ENCODE measurements around the gene KAZN.

KAZN gene

DNA sequence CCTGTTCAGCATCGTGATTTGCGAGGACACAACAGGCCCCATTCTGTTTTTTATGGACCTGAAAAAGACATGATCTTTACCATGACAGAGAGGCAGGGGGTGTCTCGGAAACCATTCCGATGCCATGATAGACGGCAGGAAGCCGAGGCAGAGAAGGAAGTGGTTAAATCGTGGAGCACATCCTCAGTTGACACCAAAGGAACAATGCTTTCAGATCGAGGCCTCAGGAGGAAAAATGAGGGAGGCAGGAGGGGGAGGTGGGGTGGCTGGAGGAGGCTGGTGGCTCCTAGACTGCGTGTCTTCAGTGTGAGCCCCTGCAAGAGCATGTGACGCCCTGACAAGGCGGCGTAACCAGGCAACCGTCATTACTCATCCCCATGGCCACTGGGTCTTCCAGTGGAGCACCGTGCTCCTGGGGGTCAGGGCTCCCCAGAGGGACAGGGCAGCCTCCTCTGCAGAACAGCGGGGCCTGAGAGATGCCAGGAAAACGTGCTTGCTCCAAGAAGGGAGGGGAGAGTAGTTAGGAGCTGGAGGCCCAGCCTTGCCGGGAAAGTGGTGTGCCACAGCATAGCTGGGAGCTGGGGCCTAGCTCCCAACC, 382.2 kb downstream of the KAZN start:
- DNase-seq (ENCODE audit: low read depth): no peak

DNA sequence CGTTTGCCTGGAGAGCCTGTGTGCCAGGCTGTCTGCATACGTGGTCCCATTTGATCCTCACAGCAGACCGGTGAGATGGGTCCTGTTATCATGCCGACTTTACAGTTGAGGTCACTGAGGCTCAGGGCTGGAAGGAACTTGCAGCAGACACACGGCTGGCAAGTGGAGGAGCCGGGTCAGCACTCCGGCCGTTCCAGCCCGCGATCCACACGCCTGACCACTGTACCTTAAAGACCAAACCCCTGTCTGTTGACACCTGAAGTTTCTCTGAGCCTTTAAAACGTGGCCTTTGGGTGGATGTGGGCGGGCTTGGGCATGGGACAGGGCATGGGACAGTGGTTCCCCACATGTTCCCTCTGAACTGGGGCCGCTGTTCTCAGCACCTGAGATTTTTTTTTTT, 383.5 kb downstream of the KAZN start:
- DNase-seq (ENCODE audit: low read depth): no peak

DNA sequence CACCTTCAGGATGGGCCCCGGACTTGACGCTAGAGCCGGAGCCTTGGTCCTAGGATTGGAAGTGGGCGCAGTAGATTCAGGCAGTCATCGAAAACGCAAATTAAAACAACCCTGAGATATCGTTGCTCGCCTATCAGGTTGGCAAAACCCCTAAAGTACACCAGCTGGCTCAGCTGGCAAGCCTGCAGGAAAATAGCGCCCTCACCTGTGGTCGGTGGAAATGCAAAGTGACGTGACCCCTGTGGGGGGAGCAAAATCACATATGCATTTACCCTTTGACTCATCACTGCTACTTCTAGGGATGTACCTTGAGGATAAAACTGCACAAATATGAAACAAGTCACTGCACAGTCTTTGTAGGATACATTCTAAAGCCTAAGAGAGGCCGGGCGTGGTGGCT, 384.8 kb downstream of the KAZN start:
- DNase-seq (ENCODE audit: low read depth): no peak

DNA sequence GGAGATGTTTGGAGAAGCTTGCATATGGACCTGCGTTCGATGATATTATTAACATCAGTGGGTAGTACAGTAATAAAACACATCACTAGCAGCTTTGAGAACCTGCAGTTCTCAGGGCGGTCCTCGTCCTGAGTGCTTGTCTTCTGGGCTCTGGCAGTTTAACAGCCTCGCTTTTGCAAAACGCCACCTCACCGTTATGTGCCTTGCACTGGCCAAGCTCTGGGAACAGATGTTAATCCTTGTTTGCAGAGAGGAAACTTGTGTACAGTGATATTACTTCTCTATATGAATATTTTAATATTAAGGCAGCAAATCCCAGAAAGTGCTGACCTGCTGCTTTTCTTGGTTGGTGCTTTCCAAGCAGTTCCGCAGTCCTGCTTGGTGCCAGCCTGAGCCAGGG, 387.7 kb downstream of the KAZN start:
- no peak for DNase-seq (ENCODE audit: low read depth)

DNA sequence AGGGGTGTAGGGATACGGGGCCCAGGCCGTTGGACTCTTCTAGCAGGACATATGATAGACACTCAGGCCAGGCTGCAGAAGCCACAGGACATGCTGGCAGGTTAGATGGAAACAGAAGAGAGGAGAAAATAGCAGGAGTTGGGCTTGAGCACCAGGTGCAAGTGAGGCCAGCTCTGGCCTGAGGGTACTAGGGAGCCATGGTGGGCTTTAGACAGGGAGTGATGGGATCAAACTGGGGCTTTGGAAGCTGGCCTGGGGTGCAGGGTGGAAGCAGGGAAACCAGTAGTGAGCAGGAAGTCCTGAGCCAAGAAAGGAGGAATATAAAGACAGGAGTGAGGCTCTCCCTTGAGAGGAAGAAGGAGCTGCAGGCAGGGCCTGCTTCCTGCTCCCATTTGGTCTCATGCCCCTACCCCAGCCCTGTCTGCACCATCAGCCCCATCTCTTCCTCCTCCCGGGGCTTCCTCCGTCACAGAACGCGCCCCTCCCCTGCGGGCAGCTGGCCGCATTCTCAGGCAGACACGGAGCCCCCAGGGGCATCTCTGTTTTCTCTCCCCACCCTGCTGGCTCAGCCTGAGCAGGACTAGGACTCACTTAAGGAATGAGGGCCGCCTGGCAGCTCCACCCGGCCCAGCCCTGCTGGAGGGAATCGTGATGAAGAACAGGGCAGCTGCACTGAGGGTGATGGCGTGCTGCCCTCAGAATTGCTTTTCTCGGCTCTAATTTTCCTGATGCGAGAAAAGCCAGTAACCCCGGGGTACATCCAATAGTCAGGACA, 389.5 kb downstream of the KAZN start:
- no peak for DNase-seq (ENCODE audit: low read depth)

DNA sequence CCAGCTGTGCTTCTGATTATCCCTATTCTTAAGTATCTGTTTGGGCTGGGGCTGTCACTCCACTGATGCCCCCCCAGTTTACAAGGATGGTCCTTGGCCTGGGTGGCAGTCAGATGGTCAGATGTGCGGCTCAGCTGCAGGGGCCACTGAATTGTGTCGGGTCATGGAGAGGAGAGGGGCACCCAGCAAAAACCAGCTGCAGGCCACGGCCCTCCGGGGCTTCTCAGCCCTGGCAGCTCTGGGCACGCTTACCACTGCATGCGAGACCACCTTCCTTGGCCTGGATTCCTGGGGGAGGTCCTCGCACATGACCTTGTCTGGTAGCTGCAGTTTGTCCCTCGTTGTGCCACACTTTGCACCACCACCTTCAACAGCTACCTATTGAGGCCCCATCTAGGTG, 390.2 kb downstream of the KAZN start:
- DNase-seq (ENCODE audit: low read depth): no peak

- DNase-seq (ENCODE audit: low read depth): no peak
Observed at GRCh38 chr1:14989931-14990728, 391.6 kb downstream of the KAZN start.

DNA sequence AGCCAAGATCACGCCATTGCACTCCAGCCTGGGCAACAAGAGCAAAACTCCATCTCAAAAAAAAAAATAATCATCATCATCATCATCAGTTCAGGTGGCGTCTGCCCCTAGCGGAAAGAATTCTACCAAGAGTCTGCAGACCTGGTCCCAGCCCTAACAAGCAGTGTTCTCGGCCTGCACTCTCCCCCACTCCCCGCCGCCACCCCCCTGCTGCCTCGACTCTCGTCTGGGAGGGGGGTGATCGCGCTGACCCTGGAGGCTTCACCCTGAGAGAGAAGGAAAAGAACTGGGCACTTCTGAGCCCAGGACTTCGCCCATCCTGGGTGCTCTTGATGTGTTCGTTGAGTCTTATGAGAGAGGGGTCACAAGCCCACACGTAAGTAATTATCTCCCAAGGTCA, 394.9 kb downstream of the KAZN start:
- DNase-seq (ENCODE audit: low read depth): no peak

DNA sequence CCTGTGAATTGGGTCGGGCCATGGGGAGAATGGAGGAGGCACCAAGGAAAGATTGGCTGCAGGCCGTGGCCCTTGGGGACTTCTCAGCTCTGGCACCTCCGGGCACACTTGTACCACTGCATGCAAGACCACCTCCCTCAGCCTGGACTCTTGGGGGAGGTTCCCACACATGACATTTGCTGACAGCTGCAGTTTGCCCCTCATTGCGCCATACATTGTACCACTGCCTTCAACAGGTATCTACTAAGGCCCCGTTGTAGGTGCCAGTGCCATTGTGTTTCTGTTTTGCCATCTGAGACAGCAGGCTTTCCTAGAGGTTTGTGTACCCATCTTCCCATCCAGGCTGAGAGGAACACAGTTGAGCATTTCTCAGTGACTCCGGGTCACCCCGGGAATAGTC, 395.7 kb downstream of the KAZN start:
- DNase-seq (ENCODE audit: low read depth): no peak

GRCh38 chr1:14994841-14995437, 396.5 kb downstream of the KAZN start:
- no peak for DNase-seq (ENCODE audit: low read depth)

DNA sequence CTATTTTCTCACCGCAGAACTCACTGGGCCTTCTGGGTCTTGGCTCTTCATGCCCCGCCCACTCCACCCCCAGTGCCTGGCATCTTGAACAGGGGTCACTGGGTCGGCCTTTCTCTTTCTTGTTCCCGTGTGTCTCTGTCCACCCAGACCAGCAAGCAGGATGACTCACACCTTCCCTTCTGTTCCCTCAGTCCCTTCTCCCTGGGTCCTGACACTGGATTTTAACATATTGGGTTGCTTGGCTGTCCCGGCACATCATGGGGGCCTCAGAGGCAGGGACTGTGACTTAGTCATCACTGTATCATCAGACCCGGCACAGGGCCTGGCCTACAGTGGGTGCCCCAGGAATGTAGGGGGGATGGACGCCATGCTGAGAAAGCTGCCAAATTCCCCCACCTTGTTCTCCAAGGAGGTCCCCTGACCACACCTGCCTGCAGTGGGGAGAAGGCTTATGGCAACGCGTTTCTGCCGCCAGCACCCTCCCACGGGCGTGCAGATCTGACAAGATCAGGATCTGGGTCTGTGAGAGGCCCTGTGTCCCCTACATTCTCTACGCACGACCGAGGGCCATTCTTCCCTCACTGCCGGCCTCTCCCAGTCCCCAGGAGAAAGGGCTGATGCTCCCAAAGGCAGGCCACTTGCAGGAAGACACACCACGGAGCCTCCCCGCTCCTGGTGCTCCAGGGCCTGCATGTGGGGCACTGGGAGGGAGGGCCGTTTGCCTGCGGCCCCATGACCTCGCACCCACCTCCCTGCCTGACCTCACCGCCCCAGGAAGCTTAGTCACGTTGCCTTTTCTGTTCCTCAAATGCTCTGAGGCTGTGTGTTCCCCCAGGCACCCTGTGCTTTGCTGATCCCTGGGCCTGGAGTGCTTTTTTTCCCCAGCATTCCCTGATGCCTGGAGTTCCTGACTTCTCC, 397.9 kb downstream of the KAZN start:
- DNase-seq (ENCODE audit: low read depth): no peak

DNA sequence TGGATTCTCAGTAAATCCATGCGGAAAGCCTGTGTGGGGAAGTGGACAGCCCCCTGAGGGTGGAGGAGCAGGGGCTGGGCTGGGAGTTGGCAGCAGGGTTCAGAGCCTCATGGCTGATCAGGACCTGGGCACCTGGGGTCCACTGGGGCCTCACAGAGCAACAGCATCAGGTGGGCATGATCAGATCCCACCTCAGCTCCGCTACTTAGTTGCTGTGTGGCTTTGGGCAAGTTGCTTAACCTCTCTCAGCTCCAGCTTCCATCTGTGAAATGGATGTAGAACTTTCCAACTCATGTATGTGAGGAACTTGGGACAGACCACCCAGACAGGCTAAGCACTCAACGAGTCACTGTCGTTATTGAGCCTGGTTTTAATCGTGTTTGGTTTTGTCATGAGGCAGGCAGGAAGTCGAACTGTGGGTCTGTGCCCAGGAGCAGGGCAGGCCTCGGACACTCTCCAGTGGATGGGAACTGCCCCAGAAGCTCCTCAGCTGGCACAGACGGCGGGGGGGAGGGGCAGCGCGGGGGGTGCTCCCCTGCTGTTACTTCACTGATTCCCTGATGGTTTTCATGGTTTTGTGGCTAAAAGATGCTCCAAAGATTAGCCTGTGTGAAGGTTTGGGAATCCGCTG, 399.3 kb downstream of the KAZN start:
- DNase-seq (ENCODE audit: low read depth): no peak

DNA sequence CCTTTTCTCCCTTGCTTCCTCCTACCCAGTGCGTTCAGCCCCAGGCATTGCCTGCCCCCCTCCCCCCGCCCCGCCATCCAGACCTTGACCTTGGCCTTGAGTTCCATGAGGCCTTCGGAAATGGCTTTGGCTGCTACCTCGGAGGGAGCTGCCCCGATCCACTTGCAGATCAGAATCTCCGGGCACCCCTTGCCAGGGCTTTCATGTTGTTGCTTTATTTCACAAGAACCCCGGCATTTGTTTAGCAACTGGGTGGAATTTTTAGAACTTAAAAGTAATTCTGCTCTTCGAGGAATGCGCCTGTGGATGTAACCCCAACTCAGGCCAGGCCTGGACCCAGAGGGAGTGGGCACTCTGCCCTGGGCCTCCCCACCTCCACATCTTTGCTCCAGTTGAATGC, 401.0 kb downstream of the KAZN start:
- no peak for DNase-seq (ENCODE audit: low read depth)

GRCh38 chr1:15000030-15000429, 401.5 kb downstream of the KAZN start:
- DNase-seq (ENCODE audit: low read depth): no peak

- no peak for DNase-seq (ENCODE audit: low read depth)
Observed at GRCh38 chr1:15000671-15001070, 402.2 kb downstream of the KAZN start.

GRCh38 chr1:15001317-15001915, 402.9 kb downstream of the KAZN start:
- no peak for DNase-seq (ENCODE audit: low read depth)

GRCh38 chr1:15002325-15002724, 403.8 kb downstream of the KAZN start:
- no peak for DNase-seq (ENCODE audit: low read depth)

- no peak for DNase-seq (ENCODE audit: low read depth)
Observed at GRCh38 chr1:15004396-15004795, 405.9 kb downstream of the KAZN start.

GRCh38 chr1:15005116-15005515, 406.6 kb downstream of the KAZN start:
- DNase-seq (ENCODE audit: low read depth): no peak

DNA sequence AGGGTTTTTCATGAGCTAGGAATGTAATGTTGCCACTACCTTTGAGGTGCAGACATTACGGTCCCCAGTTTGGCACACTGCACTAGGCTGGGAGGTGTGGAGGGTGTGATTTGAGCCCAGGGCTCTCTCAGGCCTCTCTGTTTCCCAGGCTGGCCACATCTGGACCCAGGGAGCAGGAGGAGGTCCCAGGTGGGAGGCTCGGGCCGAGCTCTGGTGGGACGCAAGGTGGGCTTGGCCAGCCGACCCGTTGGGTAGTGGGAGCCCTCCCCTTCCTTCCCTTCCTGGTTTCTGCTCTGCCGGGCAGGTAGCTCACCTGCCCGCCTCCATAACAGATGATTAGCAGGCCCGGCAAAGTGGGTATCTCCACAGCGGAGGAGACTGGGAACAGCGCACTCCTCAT, 408.9 kb downstream of the KAZN start:
- DNase-seq (ENCODE audit: low read depth): no peak

DNA sequence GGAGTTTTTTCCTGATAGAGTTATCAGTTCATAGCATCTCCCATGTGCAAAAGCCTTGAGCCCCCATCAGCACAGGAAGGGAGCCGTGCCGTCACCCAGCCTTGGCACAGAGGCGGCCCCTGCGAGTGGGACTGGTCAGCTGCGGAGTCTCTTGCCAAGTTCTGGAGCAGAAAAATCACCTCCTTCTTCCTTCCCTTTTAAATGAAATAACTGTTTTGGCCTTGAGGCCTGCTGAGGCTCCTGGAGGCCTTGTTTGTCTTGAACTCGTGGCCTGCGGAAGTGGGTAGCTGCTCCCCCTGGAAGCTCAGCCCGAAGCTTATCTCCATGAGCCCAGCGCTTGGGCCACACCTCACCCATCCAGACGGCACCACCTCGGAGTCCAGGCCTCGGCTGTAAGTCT, 409.4 kb downstream of the KAZN start:
- DNase-seq (ENCODE audit: low read depth): no peak
